ENCODE measurements around the gene CPT2. TPM values are rescaled to one million over a fixed set of nuclear protein-coding genes. Genes with fewer than 3 reads are reported as not detected.

Gene CPT2
- total and polyA plus RNA-seq, 2 of the 4 experiments (the other 2 are of a cell fraction), result 15.8 to 16.0 TPM

DNA sequence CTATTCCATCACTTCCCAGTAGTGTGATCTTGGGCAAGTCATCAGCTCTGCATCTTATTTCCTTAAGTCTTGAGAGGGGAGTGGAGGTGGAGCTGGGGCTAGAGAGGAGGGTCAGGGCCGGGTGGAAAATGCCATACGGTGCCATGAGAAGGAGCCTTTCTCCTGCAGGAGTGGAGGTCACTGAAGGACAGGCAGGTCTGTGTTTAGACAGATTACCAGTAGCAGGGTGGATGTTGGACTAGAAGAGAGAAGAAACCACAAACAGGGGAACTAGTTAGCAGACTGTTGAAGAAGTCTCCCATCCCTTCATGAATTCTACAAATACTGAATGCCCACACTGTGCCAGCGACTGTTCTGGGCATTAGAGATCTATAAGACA, 13.9 kb upstream of the CPT2 start:
- Histone ChIP-seq H4K20me1 (ENCODE audit: insufficient read depth, low read length) (no peaks in the 10 kb centered on the region), H2AK9ac (replicated peaks; ENCODE audit: low read depth, low read length, poor library complexity) (peak overlapping the region; percentile 68), H3K27me3 (ENCODE audit: control insufficient read depth, insufficient read depth, low read length) (no peaks in the 10 kb centered on the region), H3K4me2 (ENCODE audit: low read depth, low read length) (no peak overlapping the region), H2AK5ac (ENCODE audit: low read depth, low read length) (peak overlapping the region; percentile 97), H3K9me1 (ENCODE audit: insufficient read depth, low read length) (peaks cover 50% of the 10 kb centered on the region), H3K23ac (ENCODE audit: low read depth, low read length) (peak overlapping the region; percentile 97), H2AFZ (replicated peaks; ENCODE audit: low read length, poor library complexity) (no peak overlapping the region), H4K5ac (ENCODE audit: low read depth, low read length) (peak overlapping the region; percentile 92), H4K8ac (ENCODE audit: low read depth in 2 of 2, low read length in 2 of 2) (peak overlapping the region; percentile 59 to 90; a peak in 3 of 4 replicates), H2BK5ac (ENCODE audit: low read depth, low read length, poor library complexity, severe bottlenecking) (peak overlapping the region; percentile 93), H2BK15ac (ENCODE audit: low read depth, low read length) (peak overlapping the region; percentile 97; the same call in 2 of the 3 replicates), H4K91ac (ENCODE audit: insufficient read depth, low read depth, low read length) (peak overlapping the region; percentile 91), H2BK20ac (ENCODE audit: low read depth, low read length) (peak overlapping the region; percentile 76), H3K79me1 (ENCODE audit: low read depth in 1 of 2, low read length in 2 of 2) (peaks cover 0 to 5% of the 10 kb centered on the region in 2 experiments; a peak in 2 of 4 replicates), H3K27ac (ENCODE audit: insufficient read depth, low read length) (peak overlapping the region; percentile 98), H3K4me1 (ENCODE audit: control insufficient read depth, insufficient read depth, low read length) (peaks cover 47% of the 10 kb centered on the region), H3K36me3 (ENCODE audit: control insufficient read depth, insufficient read depth, low read length) (no peaks in the 10 kb centered on the region), H2BK120ac (ENCODE audit: low read depth, low read length) (peak overlapping the region; percentile 98), H3K9me3 (ENCODE audit: control insufficient read depth, insufficient read depth, low read length) (no peaks in the 10 kb centered on the region), H3K4ac (ENCODE audit: low read depth, low read length) (peak overlapping the region; percentile 97), H3K56ac (ENCODE audit: extremely low read depth, insufficient read depth, low read length) (peak overlapping the region; percentile 63; the same call in 1 of the 2 replicates), H3K14ac (replicated peaks; ENCODE audit: low read depth, low read length) (peak overlapping the region; percentile 97), H3K18ac (ENCODE audit: low read depth, low read length) (peak overlapping the region; percentile 59), H3K4me3 (ENCODE audit: insufficient read depth, low read depth, low read length) (no peak overlapping the region), H3K9ac (ENCODE audit: low read depth, low read length) (peak overlapping the region; percentile 70)
- POLR2A ChIA-PET (ENCODE audit: unreplicated experiment), result no interaction called here
- BruUV-seq (replicated peaks), result no TSS peak
- ATAC-seq (ENCODE audit: low read depth), result no peak
- DNase-seq, result no peak
- dilution Hi-C loops (cut with HindIII; ENCODE audit: low sequenced_read_pairs, unreplicated experiment) (no loop called here), in situ Hi-C loops (cut with MboI; ENCODE audit: low sequenced_read_pairs) (loop anchor here (10.0 kb wide), 2 partner anchors 278 to 478 kb away; no protein-coding TSS in a partner anchor), intact Hi-C loops (cut with micrococcal nuclease) (loop anchor here (2.0 to 10.0 kb wide), 4 partner anchors 76 to 480 kb away; partner anchors contain the start of genes ECHDC2, PODN and SCP2)
- CTCF ChIA-PET, result interaction anchor here (0.6 to 1.0 kb wide), 2 partner anchors 47 to 70 kb away, joined by 3 read pairs; no protein-coding TSS in a partner anchor
- no peak for TF ChIP-seq BHLHE40 (IDR thresholded peaks at IDR 0.05; ENCODE audit: low read depth, low read length)
- TF ChIP-seq MAZ (IDR thresholded peaks at IDR 0.05; ENCODE audit: borderline replicate concordance, low read depth, low read length), result no peak
- no peak for TF ChIP-seq RAD21 (IDR thresholded peaks at IDR 0.05; ENCODE audit: low read length)
- TF ChIP-seq, protein P1, sequence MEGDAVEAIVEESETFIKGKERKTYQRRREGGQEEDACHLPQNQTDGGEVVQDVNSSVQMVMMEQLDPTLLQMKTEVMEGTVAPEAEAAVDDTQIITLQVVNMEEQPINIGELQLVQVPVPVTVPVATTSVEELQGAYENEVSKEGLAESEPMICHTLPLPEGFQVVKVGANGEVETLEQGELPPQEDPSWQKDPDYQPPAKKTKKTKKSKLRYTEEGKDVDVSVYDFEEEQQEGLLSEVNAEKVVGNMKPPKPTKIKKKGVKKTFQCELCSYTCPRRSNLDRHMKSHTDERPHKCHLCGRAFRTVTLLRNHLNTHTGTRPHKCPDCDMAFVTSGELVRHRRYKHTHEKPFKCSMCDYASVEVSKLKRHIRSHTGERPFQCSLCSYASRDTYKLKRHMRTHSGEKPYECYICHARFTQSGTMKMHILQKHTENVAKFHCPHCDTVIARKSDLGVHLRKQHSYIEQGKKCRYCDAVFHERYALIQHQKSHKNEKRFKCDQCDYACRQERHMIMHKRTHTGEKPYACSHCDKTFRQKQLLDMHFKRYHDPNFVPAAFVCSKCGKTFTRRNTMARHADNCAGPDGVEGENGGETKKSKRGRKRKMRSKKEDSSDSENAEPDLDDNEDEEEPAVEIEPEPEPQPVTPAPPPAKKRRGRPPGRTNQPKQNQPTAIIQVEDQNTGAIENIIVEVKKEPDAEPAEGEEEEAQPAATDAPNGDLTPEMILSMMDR (conservative IDR thresholded peaks at IDR 0.05; ENCODE audit: low read depth, low read length), result no peak
- TF ChIP-seq FOS (IDR thresholded peaks at IDR 0.05; ENCODE audit: low read depth, low read length), result no peak
- TF ChIP-seq, protein P2, sequence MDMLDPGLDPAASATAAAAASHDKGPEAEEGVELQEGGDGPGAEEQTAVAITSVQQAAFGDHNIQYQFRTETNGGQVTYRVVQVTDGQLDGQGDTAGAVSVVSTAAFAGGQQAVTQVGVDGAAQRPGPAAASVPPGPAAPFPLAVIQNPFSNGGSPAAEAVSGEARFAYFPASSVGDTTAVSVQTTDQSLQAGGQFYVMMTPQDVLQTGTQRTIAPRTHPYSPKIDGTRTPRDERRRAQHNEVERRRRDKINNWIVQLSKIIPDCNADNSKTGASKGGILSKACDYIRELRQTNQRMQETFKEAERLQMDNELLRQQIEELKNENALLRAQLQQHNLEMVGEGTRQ (IDR thresholded peaks at IDR 0.05; ENCODE audit: low read depth, low read length), result no peak
- no peak for TF ChIP-seq RFX5 (IDR thresholded peaks at IDR 0.05; ENCODE audit: low read depth, low read length)
- no peak for TF ChIP-seq MAFK (IDR thresholded peaks at IDR 0.05; ENCODE audit: low read depth, low read length)
- no peak for TF ChIP-seq SMC3 (IDR thresholded peaks at IDR 0.05; ENCODE audit: low read depth, low read length)
- TF ChIP-seq MXI1 (IDR thresholded peaks at IDR 0.05; ENCODE audit: borderline replicate concordance, low read depth, low read length), result no peak
- TF ChIP-seq CEBPB (IDR thresholded peaks at IDR 0.05; ENCODE audit: low read depth, low read length), result no peak
- no peak for TF ChIP-seq POLR2A (IDR thresholded peaks at IDR 0.05; ENCODE audit: low read depth, low read length)
- TF ChIP-seq, protein P3, sequence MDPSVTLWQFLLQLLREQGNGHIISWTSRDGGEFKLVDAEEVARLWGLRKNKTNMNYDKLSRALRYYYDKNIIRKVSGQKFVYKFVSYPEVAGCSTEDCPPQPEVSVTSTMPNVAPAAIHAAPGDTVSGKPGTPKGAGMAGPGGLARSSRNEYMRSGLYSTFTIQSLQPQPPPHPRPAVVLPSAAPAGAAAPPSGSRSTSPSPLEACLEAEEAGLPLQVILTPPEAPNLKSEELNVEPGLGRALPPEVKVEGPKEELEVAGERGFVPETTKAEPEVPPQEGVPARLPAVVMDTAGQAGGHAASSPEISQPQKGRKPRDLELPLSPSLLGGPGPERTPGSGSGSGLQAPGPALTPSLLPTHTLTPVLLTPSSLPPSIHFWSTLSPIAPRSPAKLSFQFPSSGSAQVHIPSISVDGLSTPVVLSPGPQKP (IDR thresholded peaks at IDR 0.05; ENCODE audit: borderline replicate concordance, low read depth, low read length), result no peak
- TF ChIP-seq RCOR1 (IDR thresholded peaks at IDR 0.05; ENCODE audit: insufficient replicate concordance, low read length), result no peak
- 100% methylated on average over 1 of the region's 3 CpGs; no CpG with 5 or more reads in 1 of the 2 experiments for WGBS, 2 experiments (ENCODE audit: extremely low coverage in 2 of 2, insufficient read length in 1 of 2)
